CD8-positive, alpha-beta memory T cell (primary cell): ENCODE data around the gene CGB8. TPM values are rescaled to one million over a fixed set of nuclear protein-coding genes. Genes with fewer than 3 reads are reported as not detected.
A peak's percentile ranks its signal among the peaks of the same experiment; 100 is the strongest.
"Not testable (repeated sequence)": the region's sequence is repeated elsewhere in the genome, so short reads cannot be mapped to it uniquely, and the experiment has no call there.

Experiments
- CTCF ChIA-PET: fragments of 350-600 bp; sonication (Branson Sonifier 250); formaldehyde crosslinking; loops from one replicate; lab custom pipeline; 2021; ENCODE audit warnings: antibody characterized with exemption; lab: Charles Lee
- POLR2A ChIA-PET: fragments of 350-600 bp; sonication (Branson Sonifier 250); formaldehyde crosslinking; loops from one replicate; lab custom pipeline; 2021; ENCODE audit warnings: antibody characterized with exemption; lab: Charles Lee
- DNase-seq, 5 donors: peaks; one replicate each; pipeline versions ENCODE4 v3.0.0 to v3.0.0-alpha.2; 2020 to 2022; ENCODE audit warnings: mixed read lengths in 1 of 5
- H3K27ac ChIP-seq: one replicate; pipeline ENCODE4 v1.7.0; 2013; ENCODE audit warnings: low read depth, mild to moderate bottlenecking, low read length, moderate library complexity
- H3K27me3 ChIP-seq: 2 replicates; pipeline ENCODE4 v1.7.0; 2013; ENCODE audit warnings: low read length, mild to moderate bottlenecking; ENCODE audit not compliant: insufficient read depth, poor library complexity, severe bottlenecking
- H3K36me3 ChIP-seq: 2 replicates; pipeline ENCODE4 v1.7.0; 2013; ENCODE audit warnings: mild to moderate bottlenecking, low read length, moderate library complexity; ENCODE audit not compliant: insufficient read depth
- H3K4me1 ChIP-seq: 2 replicates; pipeline ENCODE4 v1.7.0; 2013; ENCODE audit warnings: mild to moderate bottlenecking, low read length, moderate library complexity; ENCODE audit not compliant: insufficient read depth
- H3K4me3 ChIP-seq: 2 replicates; pipeline ENCODE4 v1.7.0; 2013; ENCODE audit warnings: mild to moderate bottlenecking, low read length
- H3K9me3 ChIP-seq: 2 replicates; pipeline ENCODE4 v1.7.0; 2013; ENCODE audit warnings: mild to moderate bottlenecking, low read length
- H3K27ac Mint-ChIP-seq, 8 donors: one replicate each; pipeline ENCODE4 v1.8.0; 2020 to 2021; ENCODE audit warnings: mixed read lengths in 8 of 8, mild to moderate bottlenecking in 6 of 8, inconsistent platforms in 3 of 8, moderate library complexity in 3 of 8
- H3K27me3 Mint-ChIP-seq, 2 donors: one replicate each; pipeline ENCODE4 v1.8.0; 2020 to 2021; ENCODE audit warnings: mixed read lengths in 2 of 2, mild to moderate bottlenecking in 1 of 2, moderate library complexity in 1 of 2
- H3K36me3 Mint-ChIP-seq, 3 donors: one replicate each; pipeline ENCODE4 v1.8.0; 2020 to 2021; ENCODE audit warnings: mixed read lengths in 3 of 3, inconsistent platforms in 1 of 3, mild to moderate bottlenecking in 1 of 3
- H3K4me1 Mint-ChIP-seq, 3 donors: one replicate each; pipeline ENCODE4 v1.8.0; 2020 to 2021; ENCODE audit warnings: mixed read lengths in 3 of 3, inconsistent platforms in 1 of 3, mild to moderate bottlenecking in 1 of 3
- H3K4me3 Mint-ChIP-seq, 7 donors: one replicate each; pipeline ENCODE4 v1.8.0; 2020 to 2021; ENCODE audit warnings: mixed read lengths in 7 of 7, mild to moderate bottlenecking in 6 of 7, moderate library complexity in 4 of 7, inconsistent platforms in 2 of 7
- H3K9me3 Mint-ChIP-seq, 5 donors: one replicate each; pipeline ENCODE4 v1.8.0; 2020 to 2022; ENCODE audit warnings: mixed read lengths in 5 of 5, mild to moderate bottlenecking in 3 of 5, moderate library complexity in 2 of 5, inconsistent platforms in 1 of 5
- polyA plus RNA-seq: library from polyadenylated mRNA; unstranded; fragments of 300-500 nt; fragmentation: Illumina TruSeq; gene quantifications from one replicate; pipeline ENCODE4 v1.2.3, GENCODE V29; 2021
- total RNA-seq, 2 experiments: library from RNA; stranded (reverse); gene quantifications; one replicate each; pipeline ENCODE4 v1.2.3, GENCODE V29; 2021

The CGB8 gene
- total and polyA plus RNA-seq, 3 experiments from 2014 or later, result not detected

GRCh38 chr19:49061445-49061844 lies 12.5 kb upstream of the CGB8 start:
- H3K9me3 ChIP-seq, result no peaks in the 10 kb centered on the region
- H3K36me3 Mint-ChIP-seq, result no peaks in the 10 kb centered on the region
- peaks cover 25% of the 10 kb centered on the region for H3K27me3 ChIP-seq
- DNase-seq, result no peak
- no peak overlapping the region for H3K4me3 Mint-ChIP-seq
- peaks cover 0 to 2% (median 0%) of the 10 kb centered on the region in 5 donors for H3K9me3 Mint-ChIP-seq
- no peak overlapping the region for H3K27ac ChIP-seq
- peaks cover 14 to 23% (median 16%) of the 10 kb centered on the region in 3 donors for H3K4me1 Mint-ChIP-seq
- no peak overlapping the region for H3K4me3 ChIP-seq
- no peaks in the 10 kb centered on the region for H3K36me3 ChIP-seq
- H3K27ac Mint-ChIP-seq, result no peak overlapping the region
- POLR2A ChIA-PET, result no interaction called here
- peaks cover 14% of the 10 kb centered on the region for H3K4me1 ChIP-seq
- CTCF ChIA-PET, result interaction anchor here (1.2 kb wide), 1 partner anchor 68 kb away, joined by 3 read pairs; the partner anchor contains the start of genes GYS1 and RUVBL2
- H3K27me3 Mint-ChIP-seq, result peaks cover 56 to 71% of the 10 kb centered on the region in 2 donors

GRCh38 chr19:49061000-49061399 lies 12.1 kb upstream of the CGB8 start:
- POLR2A ChIA-PET, result no interaction called here
- Histone ChIP-seq H3K36me3 (no peaks in the 10 kb centered on the region), H3K4me3 (no peak overlapping the region), H3K4me1 (peaks cover 17% of the 10 kb centered on the region), H3K27ac (no peak overlapping the region), H3K27me3 (peaks cover 22% of the 10 kb centered on the region), H3K9me3 (no peaks in the 10 kb centered on the region)
- peaks cover 53 to 70% of the 10 kb centered on the region in 2 donors for H3K27me3 Mint-ChIP-seq
- H3K27ac Mint-ChIP-seq, result no peak overlapping the region
- H3K36me3 Mint-ChIP-seq, result no peaks in the 10 kb centered on the region
- H3K9me3 Mint-ChIP-seq, result peaks cover 0 to 2% (median 0%) of the 10 kb centered on the region in 5 donors
- DNase-seq, result no peak
- peaks cover 14 to 27% (median 16%) of the 10 kb centered on the region in 3 donors for H3K4me1 Mint-ChIP-seq
- CTCF ChIA-PET, result interaction anchor here (1.2 kb wide), 2 partner anchors 43 to 68 kb away, joined by 3 read pairs; partner anchors contain the start of genes GYS1 and RUVBL2
- H3K4me3 Mint-ChIP-seq, result no peak overlapping the region

- ChIA-PET CTCF (interaction anchor here (1.2 kb wide), 1 partner anchor 65 kb away, joined by 3 read pairs; the partner anchor contains the start of gene RUVBL2), POLR2A (no interaction called here)
- Histone ChIP-seq H3K9me3 (no peaks in the 10 kb centered on the region), H3K27me3 (peaks cover 22% of the 10 kb centered on the region), H3K36me3 (no peaks in the 10 kb centered on the region), H3K27ac (no peak overlapping the region), H3K4me3 (no peak overlapping the region), H3K4me1 (peaks cover 17% of the 10 kb centered on the region)
- Mint-ChIP-seq H3K4me3 (peak overlapping the region in 1 of 7 donors; percentile 62), H3K27me3 (peaks cover 44 to 56% of the 10 kb centered on the region in 2 donors), H3K9me3 (peaks cover 0 to 2% (median 0%) of the 10 kb centered on the region in 5 donors), H3K27ac (no peak overlapping the region), H3K4me1 (peaks cover 14 to 28% (median 16%) of the 10 kb centered on the region in 3 donors), H3K36me3 (no peaks in the 10 kb centered on the region)
- DNase-seq, result no peak
Measured at GRCh38 chr19:49059053-49059452, 10.1 kb upstream of the CGB8 start.

- peaks cover 22% of the 10 kb centered on the region for H3K27me3 ChIP-seq
- Mint-ChIP-seq H3K4me3 (peak overlapping the region in 3 of 7 donors; percentile 62 to 94 (median 83)), H3K36me3 (no peaks in the 10 kb centered on the region), H3K27ac (no peak overlapping the region), H3K27me3 (peaks cover 43 to 52% of the 10 kb centered on the region in 2 donors), H3K9me3 (peaks cover 0 to 2% (median 0%) of the 10 kb centered on the region in 5 donors), H3K4me1 (peaks cover 14 to 28% (median 16%) of the 10 kb centered on the region in 3 donors)
- no peaks in the 10 kb centered on the region for H3K36me3 ChIP-seq
- no peak for DNase-seq
- no peak overlapping the region for H3K27ac ChIP-seq
- H3K4me3 ChIP-seq, result no peak overlapping the region
- H3K9me3 ChIP-seq, result no peaks in the 10 kb centered on the region
- CTCF ChIA-PET, result no interaction called here
- peaks cover 17% of the 10 kb centered on the region for H3K4me1 ChIP-seq
- POLR2A ChIA-PET, result no interaction called here
Measured at GRCh38 chr19:49058562-49058961, 9.7 kb upstream of the CGB8 start.

GRCh38 chr19:49057636-49058234 lies 8.8 kb upstream of the CGB8 start, which contains the start of gene CGB7:
Gene CGB7, minus strand, starts transcription at chr19:49057749. Its CDS starts 2,374 bp downstream, at chr19:49055375.
- H3K9me3 Mint-ChIP-seq, result peaks cover 0 to 2% (median 0%) of the 10 kb centered on the region in 5 donors
- H3K4me3 ChIP-seq, result peak within 1 kb of the TSS; percentile 66
- H3K4me3 Mint-ChIP-seq, result peak within 1 kb of the TSS; percentile 60 to 94 (median 88)
- peaks cover 38 to 48% of the 10 kb centered on the region in 2 donors for H3K27me3 Mint-ChIP-seq
- DNase-seq, result peak in 4 of 5 donors; percentile 16 to 49 (median 26)
- peaks cover 14 to 28% (median 16%) of the 10 kb centered on the region in 3 donors for H3K4me1 Mint-ChIP-seq
- H3K27me3 ChIP-seq, result peaks cover 22% of the 10 kb centered on the region
- H3K27ac Mint-ChIP-seq, result peak within 1 kb of the TSS in 4 of 8 donors; percentile 63 to 92 (median 84)
- H3K27ac ChIP-seq, result no peak within 1 kb of the TSS
- no peaks in the 10 kb centered on the region for H3K36me3 ChIP-seq
- POLR2A ChIA-PET, result no interaction called here
- no peaks in the 10 kb centered on the region for H3K36me3 Mint-ChIP-seq
- H3K9me3 ChIP-seq, result no peaks in the 10 kb centered on the region
- CTCF ChIA-PET, result no interaction called here
- peaks cover 17% of the 10 kb centered on the region for H3K4me1 ChIP-seq

- H3K36me3 ChIP-seq, H3K36me3 Mint-ChIP-seq, H3K9me3 ChIP-seq, H3K27ac ChIP-seq, DNase-seq, H3K9me3 Mint-ChIP-seq, POLR2A ChIA-PET: not testable (repeated sequence)
- Histone ChIP-seq H3K4me3 (peak overlapping the region; percentile 66), H3K27me3 (peaks cover 22% of the 10 kb centered on the region), H3K4me1 (peaks cover 17% of the 10 kb centered on the region)
- CTCF ChIA-PET, result interaction anchor here (0.8 to 1.2 kb wide), 2 partner anchors 63 to 89 kb away, joined by 4 to 6 read pairs; partner anchors contain the start of genes GYS1 and RUVBL2
- H3K27me3 Mint-ChIP-seq, result peaks cover 38 to 48% of the 10 kb centered on the region in 2 donors
- peak overlapping the region in 4 of 8 donors; percentile 63 to 86 (median 78) for H3K27ac Mint-ChIP-seq
- H3K4me3 Mint-ChIP-seq, result peak overlapping the region; percentile 60 to 94 (median 88)
- H3K4me1 Mint-ChIP-seq, result peaks cover 14 to 28% (median 16%) of the 10 kb centered on the region in 3 donors
Measured at GRCh38 chr19:49056902-49057596, 8.1 kb upstream of the CGB8 start.

- Mint-ChIP-seq H3K36me3 (no peaks in the 10 kb centered on the region), H3K27ac (peak overlapping the region in 2 of 8 donors; percentile 70 to 74), H3K4me3 (peak overlapping the region; percentile 60 to 94 (median 88)), H3K27me3 (peaks cover 36 to 43% of the 10 kb centered on the region in 2 donors), H3K9me3 (peaks cover 0 to 2% (median 0%) of the 10 kb centered on the region in 5 donors), H3K4me1 (peaks cover 14 to 28% (median 16%) of the 10 kb centered on the region in 3 donors)
- Histone ChIP-seq H3K4me3 (peak overlapping the region; percentile 66), H3K27ac (no peak overlapping the region), H3K36me3 (no peaks in the 10 kb centered on the region), H3K9me3 (no peaks in the 10 kb centered on the region), H3K27me3 (peaks cover 22% of the 10 kb centered on the region), H3K4me1 (peaks cover 17% of the 10 kb centered on the region)
- DNase-seq, result peak; percentile 41 to 70 (median 45)
- POLR2A ChIA-PET, result no interaction called here
- CTCF ChIA-PET, result interaction anchor here (0.6 to 1.2 kb wide), 5 partner anchors 42 to 189 kb away, joined by 3 to 6 read pairs (median 3); partner anchors contain the start of genes GYS1 and RUVBL2
Measured at GRCh38 chr19:49056101-49056901, 7.4 kb upstream of the CGB8 start.
